ENCODE data around the gene RHO.
"Not testable (repeated sequence)": the region's sequence is repeated elsewhere in the genome, so short reads cannot be mapped to it uniquely, and the experiment has no call there.

Gene RHO

DNA sequence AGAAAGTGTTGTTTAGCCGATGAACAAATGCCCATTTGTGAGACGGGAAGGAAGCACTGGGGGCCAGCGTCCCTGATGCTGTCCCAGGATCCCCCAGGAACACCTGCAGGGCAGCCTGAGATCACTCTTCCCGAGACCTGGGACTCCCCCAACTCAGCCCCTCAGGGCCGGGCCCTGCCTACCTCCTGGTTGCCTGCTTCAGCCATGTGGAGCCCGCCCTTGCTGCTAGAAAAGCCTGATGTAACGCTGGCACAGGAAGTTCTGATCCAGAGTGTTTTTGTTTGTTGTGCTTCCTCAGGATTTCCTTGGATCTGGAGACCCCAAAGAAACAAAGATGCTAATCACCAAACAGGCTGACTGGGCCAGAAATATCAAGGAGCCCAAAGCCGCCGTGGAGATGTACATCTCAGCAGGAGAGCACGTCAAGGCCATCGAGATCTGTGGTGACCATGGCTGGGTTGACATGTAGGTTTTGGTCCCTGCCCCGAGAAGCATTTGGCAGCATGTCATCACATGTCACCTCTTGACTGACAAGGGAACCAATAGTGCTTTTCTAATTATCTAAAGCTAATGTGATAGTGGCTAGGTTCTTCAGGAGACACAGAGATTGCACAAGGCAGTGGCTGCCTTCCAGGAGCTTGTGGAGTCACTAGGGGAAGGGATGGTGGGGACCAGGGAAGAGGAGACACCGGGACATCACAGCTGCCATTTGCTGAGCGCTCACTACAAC lies 28.7 kb upstream of the RHO start:
- not testable (repeated sequence) for DNase-seq

DNA sequence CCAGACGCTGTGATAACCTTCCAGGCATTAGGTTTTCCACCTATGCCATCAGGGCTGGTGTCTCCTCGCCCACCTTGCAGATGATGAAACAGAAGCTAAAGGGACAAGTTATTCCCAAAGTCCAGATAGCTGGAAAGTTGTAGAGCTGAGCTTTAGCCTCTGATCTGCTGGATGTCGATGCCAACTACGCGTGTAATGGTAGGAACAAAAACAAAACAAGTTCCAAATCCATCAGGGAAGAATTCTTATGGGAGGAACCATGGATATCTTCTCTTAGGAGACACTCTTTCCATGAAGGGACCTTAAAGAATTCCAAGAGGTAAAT lies 28.1 kb upstream of the RHO start:
- no peak for DNase-seq

DNA sequence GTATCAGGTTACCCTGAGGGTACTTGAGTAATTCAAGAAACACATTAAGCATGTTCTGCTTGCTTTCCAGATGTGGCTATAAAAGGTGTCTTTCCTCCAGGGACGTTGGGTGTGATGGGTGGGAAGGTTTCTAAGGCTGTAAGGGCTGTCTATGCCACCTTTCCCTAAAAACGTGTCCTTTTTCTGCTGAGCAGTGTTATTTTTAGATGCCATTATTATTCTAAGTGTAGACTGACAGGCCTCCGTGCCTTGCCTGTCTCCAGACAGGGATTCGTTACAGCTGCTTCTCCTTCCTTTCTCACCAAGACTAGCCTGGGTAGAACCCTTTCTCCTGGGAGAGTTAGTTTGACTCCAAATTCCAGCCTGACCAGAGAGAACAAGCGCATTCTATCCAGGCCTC lies 26.8 kb upstream of the RHO start:
- no peak for DNase-seq

DNA sequence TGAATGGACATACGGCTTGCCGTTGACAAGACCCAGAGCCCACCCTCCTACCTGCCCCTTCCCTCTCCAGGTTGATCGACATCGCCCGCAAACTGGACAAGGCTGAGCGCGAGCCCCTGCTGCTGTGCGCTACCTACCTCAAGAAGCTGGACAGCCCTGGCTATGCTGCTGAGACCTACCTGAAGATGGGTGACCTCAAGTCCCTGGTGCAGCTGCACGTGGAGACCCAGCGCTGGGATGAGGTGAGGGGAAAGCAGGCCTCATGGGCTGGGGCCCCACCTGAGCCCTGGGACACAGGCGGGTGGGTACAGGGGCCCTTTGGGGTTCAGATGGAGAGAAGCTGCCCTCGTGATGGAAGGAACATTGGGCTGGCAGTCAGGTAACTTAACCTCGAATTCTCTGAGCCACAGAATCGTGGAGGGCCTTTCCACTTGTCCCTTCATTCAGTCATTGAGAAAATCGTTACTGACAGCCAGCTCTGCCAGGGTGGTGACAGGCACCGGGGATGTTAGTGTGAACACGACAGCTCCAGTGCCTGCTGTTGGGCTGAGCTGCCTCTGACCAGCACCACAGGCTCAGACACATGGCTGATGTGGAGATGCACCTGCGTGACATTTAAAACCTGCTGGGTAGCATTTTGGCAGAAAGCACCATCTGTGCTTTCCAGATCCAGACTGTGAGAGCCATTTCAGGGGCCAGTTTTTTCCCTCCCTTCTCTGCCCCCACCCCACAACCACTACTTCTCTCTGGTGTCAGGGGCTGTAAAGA lies 25.6 kb upstream of the RHO start:
- DNase-seq = no peak

DNA sequence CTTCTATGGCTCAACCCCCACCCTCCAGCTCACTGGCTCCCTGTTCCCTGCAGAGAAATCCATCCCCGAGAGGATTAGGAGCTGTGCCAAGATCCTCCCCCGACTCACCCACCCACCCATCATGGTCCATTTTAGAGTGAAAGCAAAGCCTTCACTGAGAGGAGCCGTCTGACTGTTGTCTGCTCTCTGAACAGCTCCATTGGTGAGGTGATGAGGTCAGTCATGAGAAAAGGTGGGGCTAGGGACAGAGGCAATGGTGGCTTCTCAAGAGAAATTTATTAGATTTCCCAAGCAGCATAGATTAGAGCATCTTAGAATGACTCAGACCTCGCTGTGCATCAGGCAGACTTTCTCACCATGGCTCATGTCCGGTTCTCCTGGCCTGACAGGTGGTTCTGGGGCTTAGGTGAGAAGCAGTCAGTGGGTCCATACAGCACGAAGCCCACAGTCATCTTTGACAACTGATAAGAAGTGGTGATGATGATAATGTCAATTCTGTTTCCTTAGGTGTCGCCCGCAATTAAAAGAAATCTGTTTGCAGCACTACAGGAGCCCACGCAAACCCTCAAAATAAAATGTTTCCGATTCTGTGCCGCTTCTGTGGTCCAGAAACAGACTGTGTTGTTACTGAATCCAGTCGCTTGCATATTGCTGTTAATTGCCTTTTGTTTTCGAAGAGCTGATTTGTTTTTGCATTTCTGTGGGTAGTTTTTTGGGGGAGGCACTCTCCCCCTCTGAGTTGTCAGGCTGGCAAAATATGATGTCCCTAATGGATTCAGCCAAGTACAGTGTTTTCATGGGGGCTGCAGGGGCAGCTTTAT lies 24.8 kb upstream of the RHO start:
- DNase-seq = peak in 15 of 56 donors; percentile 9 to 71 (median 35)

DNA sequence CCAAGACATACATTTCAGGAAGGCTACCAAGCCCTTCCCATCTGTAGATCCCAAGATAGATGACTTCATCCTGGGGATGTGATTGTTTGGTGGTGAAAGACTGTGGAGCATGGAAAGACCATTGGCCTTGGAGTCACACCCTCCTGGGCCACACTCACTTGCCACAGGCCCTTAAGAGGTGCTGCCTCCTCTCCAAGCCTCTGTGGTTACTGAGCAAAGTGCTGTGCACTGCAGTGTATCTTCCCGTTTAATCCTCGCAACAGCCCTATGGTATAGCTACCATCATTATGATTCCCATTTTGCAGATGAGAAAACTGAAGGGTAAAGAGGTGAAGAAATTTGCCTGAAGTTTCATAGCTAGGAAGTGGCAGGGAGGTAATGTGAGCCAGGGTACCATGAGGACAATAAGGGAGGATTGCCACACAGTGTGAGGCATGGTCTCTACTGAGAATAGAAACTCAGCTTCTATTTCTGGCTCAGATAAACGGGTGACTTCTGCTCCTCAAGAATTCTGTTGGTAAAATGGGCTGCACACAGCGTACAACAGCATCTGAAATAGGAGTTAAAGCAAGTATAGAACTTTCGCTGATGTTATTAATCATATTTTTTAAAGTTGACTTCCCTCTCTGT lies 23.9 kb upstream of the RHO start:
- DNase-seq = no peak

DNA sequence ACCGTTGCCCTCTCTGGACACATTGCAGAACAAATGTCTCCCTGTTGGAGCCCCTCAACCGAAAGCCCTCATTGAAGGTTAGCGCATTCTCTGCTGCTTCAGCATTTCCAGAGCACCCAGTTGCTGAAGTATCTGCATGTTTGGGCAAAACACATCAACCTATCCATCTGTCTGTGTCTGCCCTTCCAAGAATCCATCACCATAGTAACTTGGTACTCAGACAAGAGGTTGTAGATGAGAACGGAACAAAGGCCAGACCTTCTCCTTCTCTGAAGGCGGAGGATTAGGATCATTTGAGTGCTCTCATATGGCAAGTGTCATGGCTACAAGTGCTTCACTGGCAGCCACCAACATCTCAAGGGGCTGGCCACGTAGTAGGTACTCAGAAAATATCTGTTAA lies 23.1 kb upstream of the RHO start:
- no peak for DNase-seq

DNA sequence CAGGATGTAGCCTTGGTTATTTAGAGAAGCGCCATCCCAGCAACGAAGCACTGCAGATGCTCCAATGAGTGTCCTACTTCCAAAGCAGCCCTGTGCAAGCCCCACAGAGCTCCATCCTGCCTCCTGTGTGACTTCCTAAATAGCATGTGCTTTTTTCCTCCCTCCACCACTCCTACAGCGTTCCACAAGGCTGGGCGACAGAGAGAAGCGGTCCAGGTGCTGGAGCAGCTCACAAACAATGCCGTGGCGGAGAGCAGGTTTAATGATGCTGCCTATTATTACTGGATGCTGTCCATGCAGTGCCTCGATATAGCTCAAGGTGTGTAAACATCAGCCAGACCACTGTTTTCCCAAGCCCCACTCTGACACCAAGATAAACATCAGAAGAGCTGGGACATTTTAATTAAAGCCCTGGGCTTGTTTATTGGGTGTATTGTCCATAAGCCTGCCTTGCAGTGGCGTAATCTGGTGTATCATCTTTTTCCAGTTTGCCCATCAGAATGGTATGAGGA lies 22.2 kb upstream of the RHO start:
- DNase-seq = no peak

DNA sequence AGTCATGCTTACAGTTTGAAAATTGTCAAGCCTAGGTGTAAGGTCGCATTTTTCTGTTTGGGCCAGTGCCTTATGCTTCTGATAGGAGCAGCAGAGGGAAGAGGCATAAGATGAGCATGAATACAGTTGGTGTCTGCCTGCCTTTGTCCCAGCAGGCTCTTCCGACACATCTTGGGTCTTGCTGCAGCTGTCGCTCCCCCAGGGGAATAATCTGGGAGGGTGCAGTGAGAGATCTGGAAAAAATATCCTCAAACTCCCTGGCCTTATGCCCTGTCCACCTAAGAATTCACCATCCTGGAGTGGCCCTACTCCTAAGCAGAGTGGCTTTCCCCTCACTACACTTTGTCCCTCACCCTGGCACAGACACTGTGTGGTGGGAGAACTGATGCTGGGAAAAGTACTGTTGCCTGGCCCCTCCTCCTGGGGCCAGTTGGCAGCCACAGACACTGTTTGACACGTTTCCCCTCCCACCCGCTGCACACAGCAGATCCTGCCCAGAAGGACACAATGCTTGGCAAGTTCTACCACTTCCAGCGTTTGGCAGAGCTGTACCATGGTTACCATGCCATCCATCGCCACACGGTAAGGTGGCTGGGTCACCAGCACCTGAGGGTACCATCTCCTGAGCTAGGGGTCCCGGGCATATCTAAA lies 21.1 kb upstream of the RHO start:
- DNase-seq = peak in 43 of 56 donors; percentile 9 to 75 (median 45)

DNA sequence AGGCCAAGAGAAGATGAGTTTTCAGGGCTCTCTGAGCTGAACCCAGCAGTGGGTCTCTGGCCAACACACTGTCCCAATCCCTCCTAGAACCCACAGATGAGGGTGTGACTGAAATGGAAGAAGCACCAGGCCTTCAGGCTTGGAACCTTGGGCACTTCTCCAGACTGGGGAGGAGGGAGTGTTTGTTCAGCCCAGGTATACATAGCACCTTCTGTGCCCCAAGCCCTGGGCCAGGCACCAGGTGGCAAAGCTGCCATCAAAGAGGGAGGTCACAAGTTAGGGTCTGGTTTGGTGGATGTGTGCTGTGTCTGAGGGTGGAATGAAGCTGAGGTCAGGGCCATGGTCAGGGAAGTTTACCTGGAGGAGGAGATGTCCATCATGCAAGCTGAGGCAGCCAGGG lies 15.8 kb upstream of the RHO start:
- DNase-seq = no peak

DNA sequence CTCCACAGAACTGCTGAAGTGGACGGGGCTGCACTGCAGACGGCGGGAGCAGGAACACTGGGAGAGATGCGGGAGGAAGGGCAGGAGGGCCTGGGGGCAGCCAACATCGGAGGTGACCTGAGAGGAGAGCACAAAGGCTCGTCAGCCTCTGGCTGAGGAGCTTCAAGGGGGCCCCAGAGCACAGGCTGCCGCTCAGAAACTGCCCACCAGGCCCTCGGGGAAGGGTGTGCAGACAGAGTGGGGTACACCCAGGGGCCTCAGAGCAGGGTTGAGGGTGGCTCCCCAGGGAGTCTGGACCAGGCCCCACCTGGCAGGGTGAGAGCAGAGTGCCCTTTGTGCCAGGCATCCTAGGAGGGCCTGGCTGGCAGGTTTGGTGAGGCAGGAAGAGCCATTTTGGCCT lies 14.7 kb upstream of the RHO start:
- no peak for DNase-seq

DNA sequence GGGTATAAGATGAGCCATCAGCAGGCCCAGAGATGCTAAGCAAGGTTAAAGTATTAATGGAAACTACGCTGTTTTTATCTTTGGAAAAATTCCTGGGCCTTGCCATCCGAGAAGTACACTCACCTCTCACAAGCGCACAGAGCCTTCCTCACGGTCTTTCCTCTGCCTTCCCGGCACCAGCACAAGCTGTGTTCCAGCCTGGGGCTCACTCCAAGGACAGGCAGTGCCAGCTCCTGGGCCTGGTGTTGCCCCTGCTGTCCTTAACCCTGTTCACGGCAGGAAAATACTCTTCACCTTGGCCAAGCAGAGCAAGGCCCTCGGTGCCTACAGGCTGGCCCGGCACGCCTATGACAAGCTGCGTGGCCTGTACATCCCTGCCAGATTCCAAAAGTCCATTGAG lies 14.3 kb upstream of the RHO start:
- DNase-seq = no peak

DNA sequence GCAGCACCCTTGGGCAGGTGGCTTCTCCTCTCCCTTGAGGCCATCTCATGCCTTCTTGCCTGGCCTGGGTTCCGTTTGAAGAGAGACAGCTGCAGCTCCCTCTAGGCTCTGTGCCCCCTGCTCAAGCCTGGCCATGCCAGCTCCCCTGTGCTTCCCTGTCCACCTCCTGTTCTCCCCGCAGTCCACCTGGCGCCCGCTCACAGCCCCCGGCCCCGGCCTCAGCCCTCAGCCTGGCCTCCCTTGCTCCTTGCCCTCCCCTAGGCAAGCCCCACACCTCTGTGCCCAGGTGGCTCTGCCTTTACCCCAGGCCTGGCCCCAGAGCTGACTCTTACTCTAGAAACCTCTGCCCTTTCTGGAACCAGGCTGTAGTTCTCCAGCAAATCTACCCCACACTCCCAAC lies 13.9 kb upstream of the RHO start:
- DNase-seq = no peak

DNA sequence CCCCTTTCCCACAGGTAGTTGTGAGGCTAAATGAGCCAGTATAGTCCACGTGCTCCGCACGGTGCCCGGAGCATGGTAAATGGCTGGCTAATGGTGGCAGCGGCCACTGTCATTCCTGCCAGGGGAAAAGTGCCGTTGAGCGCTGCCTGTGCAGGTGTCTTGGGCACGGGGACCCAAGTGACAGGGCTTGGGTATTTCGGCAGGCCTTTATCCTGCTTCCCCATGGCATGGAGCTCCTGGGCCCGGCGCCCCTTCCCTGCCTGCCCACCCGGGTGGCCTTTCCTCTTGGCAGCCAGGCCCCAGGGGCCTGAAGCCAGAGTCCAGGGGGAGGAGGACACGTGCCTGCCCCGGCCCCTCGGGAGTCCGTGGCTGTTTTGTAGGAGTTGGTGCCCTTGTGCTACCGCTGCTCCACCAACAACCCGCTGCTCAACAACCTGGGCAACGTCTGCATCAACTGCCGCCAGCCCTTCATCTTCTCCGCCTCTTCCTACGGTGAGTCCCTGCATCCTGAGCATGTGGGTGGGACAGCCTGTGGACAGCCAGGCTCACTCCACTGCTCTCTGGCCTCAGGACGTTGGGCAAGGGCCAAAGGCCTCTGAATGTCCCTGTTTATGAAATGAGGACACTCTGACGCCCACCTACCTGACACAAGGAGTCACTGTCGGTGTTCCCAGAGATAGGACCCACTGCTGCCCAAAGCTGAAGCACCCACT lies 13.2 kb upstream of the RHO start:
- not testable (repeated sequence) for DNase-seq

DNA sequence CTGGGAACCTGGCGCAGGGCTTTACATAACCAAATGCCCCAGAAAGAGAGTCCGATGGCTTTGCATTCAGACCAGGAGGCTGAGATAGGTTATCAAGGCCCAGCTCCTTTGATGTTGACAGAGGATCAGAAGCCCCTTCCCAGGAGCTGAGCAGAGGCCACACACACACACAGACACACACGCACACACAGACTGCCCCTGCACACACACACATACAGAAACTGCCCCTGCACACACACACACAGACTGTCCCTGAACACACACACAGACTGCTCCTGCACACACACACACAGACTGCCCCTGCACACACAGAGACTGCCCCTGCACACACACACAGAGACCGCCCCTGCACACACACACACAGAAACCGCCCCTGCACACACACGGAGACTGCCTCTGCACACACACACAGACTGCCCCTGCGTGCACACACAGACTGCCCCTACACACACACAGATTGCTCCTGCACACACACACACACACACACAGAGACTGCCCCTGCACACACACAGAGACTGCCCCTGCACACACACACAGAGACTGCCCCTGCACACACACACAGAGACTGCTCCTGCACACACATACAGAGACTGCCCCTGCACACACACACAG lies 12.5 kb upstream of the RHO start:
- DNase-seq = not testable (repeated sequence)

DNA sequence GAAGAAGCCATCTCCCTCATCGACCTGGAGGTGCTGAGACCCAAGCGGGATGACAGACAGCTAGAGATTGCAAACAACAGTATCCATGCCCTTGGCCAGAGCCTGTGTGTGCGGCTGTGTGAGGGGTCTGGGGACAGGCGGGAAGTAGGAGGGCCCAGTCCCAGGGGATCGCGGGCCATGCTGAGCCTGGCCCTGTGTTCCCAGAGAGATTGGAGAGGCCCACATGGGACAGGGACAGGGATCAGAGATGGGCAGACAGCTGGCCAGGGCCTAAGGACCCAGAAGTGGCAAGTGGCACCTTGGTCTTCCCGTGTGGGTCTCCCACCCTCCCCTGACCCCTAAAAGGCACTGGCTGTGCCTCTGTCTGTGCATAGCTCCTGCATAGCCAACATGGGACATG lies 10.9 kb upstream of the RHO start:
- no peak for DNase-seq

DNA sequence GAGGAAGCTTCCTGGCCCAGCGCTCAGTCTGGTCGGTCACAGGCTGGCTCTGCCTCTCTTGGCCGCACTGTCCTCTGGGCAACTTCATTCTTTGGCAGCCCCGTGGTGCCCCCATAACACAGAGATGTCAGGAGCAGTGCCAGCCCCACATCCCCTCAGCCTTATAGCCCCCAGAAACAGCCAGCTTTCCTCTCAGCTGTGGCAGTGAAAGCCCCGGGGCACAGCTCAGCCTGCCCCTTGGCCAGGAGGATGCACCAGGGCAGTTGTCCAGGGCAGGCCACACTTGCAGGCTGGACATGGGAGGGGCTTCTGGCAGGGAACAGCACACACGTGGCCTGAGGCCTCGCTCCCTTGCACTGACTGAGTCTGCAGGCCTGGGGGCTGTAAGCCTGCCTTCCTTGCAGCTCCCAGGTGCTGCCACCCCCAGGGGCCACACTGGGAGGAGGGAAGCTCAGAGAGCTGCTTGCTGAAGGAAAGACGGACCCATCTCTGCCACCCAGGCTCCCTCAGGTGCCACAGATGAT lies 10.3 kb upstream of the RHO start:
- peak in 4 of 56 donors; percentile 12 to 17 (median 14) for DNase-seq

DNA sequence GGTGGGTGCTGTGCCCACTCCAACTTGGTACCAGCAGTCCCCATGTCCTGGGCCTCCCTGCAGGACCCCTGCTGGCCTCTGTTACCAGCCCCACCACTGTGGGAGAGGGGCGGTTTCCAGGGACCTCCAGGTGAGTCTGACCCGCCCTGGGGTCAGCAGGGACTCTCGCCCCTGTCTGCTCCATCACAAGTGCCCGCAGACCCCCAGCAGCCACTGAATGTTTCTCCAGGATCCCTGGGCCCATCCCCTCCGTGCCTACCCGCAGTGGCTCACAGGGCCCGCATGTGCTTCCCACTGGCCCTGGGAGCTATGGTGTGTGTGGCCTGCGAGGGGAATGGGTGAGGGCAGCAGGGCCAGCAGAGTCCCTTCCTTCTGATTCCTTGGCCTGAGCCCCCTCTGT lies 9.9 kb upstream of the RHO start:
- DNase-seq = no peak

DNA sequence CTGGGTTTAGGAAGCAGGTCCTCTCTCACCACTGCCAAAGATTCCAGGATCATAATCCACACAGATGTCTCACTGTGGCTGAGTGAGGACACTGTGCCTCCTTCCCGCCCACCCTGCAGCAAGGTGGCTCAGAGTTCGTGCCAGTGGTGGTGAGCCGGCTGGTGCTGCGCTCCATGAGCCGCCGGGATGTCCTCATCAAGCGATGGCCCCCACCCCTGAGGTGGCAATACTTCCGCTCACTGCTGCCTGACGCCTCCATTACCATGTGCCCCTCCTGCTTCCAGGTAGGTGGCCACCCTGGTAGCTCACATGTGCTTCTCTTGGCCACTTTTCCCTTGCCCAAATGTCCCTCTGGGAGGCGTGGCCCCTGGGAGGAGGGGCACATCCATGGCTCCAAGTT lies 9.0 kb upstream of the RHO start:
- no peak for DNase-seq
